Right atrium auricular region (tissue), 2 donors: Measurements from ENCODE around the gene RAB34. TPM values are rescaled to one million over a fixed set of nuclear protein-coding genes. Genes with fewer than 3 reads are reported as not detected.

Experiments used
- DNase-seq: peaks from one replicate; pipeline ENCODE4 v3.0.0-alpha.2; 2019; ENCODE audit warnings: low spot score
- H3K27ac ChIP-seq, 2 donors: fragments of 200-600 bp; sonication (generic); 1 replicate in 1 of 2; 2 replicates in 1 of 2; pipeline ENCODE4 v1.5.1; 2016 to 2019
- H3K27me3 ChIP-seq, 2 donors: fragments of 200-600 bp; sonication (generic); one replicate each; pipeline versions ENCODE4 v1.5.1 to v1.6.0; 2017 to 2019
- H3K36me3 ChIP-seq: fragments of 200-600 bp; sonication (generic); one replicate; pipeline ENCODE4 v1.5.1; 2016
- H3K4me1 ChIP-seq, 2 donors: fragments of 200-600 bp; sonication (generic); one replicate each; pipeline versions ENCODE4 v1.5.1 to v1.6.0; 2017 to 2019
- H3K4me3 ChIP-seq, 2 donors: fragments of 200-600 bp; sonication (generic); 1 replicate in 1 of 2; 2 replicates in 1 of 2; pipeline ENCODE4 v1.5.1; 2017 to 2019; ENCODE audit warnings: mild to moderate bottlenecking in 1 of 2, moderate library complexity in 1 of 2
- H3K9me3 ChIP-seq, 2 donors: fragments of 200-600 bp; sonication (generic); one replicate each; pipeline ENCODE4 v1.5.1; 2019
- total RNA-seq, 2 donors: library from RNA; depleted of rRNA; stranded (reverse); fragments of >200 nt; gene quantifications; one replicate each; pipeline ENCODE4 v1.1.0, GENCODE V29; 2016
- TF ChIP-seq, protein P1 (sequence below), 2 donors: fragments of 200-600 bp; sonication (generic); IDR thresholded peaks; one replicate each; pipeline ENCODE4 v1.5.1; 2019; ENCODE audit warnings: antibody characterized with exemption in 2 of 2

Gene RAB34
- total RNA-seq, 2 donors from 2014 or later: 55.8 to 139 TPM

DNA sequence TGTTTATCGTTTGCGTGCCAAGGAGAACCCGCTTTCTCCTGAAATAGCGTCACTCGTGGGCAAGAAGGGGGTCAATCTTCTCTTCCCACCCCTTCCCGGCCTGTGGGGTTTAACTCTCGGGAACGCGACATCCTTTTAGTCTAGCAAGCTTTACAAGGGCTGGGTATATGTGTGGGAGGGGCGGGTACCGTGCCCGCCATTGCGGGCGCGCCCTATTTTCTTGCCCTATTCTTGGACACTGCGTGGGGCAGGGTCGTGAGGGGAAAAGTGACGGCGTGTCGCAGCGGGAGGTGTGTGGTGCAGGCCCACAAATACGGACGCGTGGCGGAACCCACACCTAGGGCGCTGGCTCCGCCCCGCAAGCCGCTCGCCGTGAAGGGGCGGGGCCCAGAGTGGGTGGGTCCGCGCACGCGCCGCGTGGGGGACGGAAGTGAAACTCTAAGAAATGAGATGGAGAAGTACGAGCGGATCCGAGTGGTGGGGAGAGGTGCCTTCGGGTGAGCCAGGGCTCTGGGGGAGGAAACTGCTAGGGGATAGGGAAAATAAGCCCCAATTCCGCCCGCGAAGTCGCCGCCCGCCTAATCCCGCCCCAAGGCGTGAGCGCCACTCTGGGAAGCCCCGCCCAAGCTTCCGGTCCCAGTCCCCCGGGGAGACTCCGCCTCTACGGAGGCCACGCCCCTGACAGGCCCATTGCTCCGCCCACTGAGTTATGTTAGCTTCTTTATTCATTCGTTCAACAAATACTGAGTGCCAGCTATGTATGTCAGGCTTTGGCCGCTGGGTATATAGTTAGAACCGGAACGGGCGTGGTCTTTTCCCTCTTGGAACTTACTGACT is 10.9 kb upstream of the RAB34 start, which contains the start of gene NEK8:
Gene NEK8 (plus strand): TSS at position 425 of the 837 bp plus-strand sequence. CDS start 26 bp downstream, at position 451.
- Histone ChIP-seq H3K4me3 (peak within 1 kb of the TSS; percentile 75 to 82), H3K36me3 (peaks cover 12% of the 10 kb centered on the region), H3K4me1 (peaks cover 0 to 28% of the 10 kb centered on the region in 2 donors), H3K9me3 (no peaks in the 10 kb centered on the region), H3K27me3 (no peaks in the 10 kb centered on the region), H3K27ac (peak within 1 kb of the TSS; percentile 97)
- DNase-seq: peak; percentile 97
- TF ChIP-seq, protein P1, sequence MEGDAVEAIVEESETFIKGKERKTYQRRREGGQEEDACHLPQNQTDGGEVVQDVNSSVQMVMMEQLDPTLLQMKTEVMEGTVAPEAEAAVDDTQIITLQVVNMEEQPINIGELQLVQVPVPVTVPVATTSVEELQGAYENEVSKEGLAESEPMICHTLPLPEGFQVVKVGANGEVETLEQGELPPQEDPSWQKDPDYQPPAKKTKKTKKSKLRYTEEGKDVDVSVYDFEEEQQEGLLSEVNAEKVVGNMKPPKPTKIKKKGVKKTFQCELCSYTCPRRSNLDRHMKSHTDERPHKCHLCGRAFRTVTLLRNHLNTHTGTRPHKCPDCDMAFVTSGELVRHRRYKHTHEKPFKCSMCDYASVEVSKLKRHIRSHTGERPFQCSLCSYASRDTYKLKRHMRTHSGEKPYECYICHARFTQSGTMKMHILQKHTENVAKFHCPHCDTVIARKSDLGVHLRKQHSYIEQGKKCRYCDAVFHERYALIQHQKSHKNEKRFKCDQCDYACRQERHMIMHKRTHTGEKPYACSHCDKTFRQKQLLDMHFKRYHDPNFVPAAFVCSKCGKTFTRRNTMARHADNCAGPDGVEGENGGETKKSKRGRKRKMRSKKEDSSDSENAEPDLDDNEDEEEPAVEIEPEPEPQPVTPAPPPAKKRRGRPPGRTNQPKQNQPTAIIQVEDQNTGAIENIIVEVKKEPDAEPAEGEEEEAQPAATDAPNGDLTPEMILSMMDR (IDR thresholded peaks at IDR 0.05): no peak

DNA sequence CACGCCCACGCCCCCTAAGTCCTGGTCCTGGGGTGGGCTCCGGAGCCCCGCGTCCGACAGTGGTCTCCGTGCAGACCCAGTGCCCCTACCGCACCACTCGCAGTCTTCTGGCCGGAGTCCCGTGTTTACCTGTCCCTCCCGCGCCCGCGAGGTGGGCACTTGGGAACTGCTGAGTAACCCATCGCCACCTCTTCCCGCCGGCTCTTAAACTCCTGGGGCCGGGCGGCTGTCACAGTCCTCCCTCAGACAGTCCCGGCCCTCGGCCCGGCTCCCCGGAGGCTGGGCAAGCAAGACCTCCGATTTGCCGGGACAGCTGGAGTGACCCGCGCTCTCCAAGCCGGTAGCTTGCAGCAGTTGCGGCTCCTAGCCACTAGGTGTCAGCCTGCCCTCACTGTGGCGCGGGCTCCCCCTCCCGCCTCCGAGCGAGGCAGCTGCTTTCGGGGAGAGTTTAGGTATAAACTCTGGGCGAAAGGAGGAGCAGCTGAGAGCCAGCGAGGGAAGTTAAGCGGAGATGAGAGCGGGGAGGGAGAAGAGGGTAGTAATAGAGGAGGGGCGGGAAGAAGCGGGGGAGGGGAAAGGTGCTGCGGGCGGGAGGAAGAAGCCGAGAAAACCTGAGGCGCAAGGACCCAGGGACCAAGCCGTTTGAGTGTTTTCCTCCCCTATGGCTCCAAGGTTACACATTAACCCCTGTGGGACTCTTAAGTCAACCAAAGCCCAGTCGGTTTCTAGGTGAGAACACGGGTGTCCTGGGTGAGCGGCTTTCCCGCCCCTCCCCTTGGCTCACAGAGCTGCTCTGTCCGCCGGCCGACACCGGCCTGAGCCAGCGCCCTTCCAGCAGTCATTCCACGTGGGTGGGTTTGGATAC is 9.2 kb upstream of the RAB34 start:
- Histone ChIP-seq H3K27me3 (no peaks in the 10 kb centered on the region), H3K36me3 (peaks cover 29% of the 10 kb centered on the region), H3K4me3 (peak overlapping the region; percentile 75 to 82), H3K9me3 (no peaks in the 10 kb centered on the region), H3K27ac (peak overlapping the region; percentile 97), H3K4me1 (peaks cover 0 to 34% of the 10 kb centered on the region in 2 donors)
- peak; percentile 90 for DNase-seq
- TF ChIP-seq, protein P1 (IDR thresholded peaks at IDR 0.05): peak; percentile 99 to 100

DNA sequence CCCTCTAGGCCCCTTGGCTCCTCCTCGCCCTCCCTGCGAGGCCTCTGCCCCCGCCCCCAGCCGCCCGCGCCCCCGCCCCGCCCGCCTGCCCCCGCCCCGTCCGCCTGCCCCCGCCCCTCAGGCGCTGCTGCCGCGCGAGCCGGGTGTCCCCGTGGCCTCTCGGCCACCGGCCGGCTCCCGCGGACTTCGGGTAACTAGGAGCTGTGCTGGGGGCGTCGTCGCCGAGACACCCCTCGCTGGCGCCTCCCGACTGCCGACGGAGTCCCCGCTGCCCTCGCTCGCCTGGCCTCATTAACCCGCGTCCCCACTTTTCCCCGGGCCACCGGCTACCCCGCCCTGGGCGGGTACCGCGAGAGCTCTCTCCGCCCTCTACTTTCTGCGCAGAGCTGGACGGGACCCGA is 8.6 kb upstream of the RAB34 start, which contains the start of gene TLCD1:
Gene TLCD1 (minus strand): TSS at position 8 of the 401 bp plus-strand sequence. CDS start 136 bp downstream, outside the sequence.
- Histone ChIP-seq H3K9me3 (no peaks in the 10 kb centered on the region), H3K4me3 (peak within 1 kb of the TSS; percentile 75 to 82), H3K27me3 (no peaks in the 10 kb centered on the region), H3K27ac (peak within 1 kb of the TSS; percentile 97), H3K36me3 (peaks cover 35% of the 10 kb centered on the region), H3K4me1 (peaks cover 0 to 41% of the 10 kb centered on the region in 2 donors)
- DNase-seq: peak; percentile 72
- TF ChIP-seq, protein P1 (IDR thresholded peaks at IDR 0.05): no peak

DNA sequence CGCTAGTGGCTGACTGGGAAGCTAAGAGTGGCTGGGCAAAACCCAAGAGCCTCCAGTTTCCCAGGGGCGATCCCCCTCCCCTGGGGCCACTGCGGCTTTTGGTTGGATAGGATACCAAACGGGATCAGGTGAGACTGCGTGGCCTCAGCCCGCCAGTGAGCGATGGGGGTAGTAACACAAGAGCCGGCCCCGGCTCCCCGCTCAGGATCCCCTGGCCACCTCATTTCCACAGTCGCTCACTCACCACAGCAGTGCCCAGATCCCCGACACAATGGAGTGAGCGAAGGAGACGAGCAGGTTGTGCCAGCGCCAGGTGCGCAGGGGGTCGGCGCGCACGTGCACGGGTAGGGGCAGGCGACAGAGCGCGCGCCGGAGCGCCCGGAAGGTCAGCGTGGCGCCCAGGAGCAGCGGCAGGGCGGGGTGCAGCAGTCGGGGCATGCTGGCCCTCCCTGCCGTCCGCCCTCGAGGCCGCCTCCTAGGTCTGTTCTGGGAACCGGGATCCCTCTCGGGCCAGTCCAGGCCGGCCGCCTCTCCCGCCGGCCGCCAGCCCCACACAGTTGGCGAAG is 8.1 kb upstream of the RAB34 start:
- no peaks in the 10 kb centered on the region for H3K9me3 ChIP-seq
- no peaks in the 10 kb centered on the region for H3K27me3 ChIP-seq
- DNase-seq: no peak
- peak overlapping the region; percentile 68 to 97 for H3K27ac ChIP-seq
- peaks cover 40% of the 10 kb centered on the region for H3K36me3 ChIP-seq
- peak overlapping the region; percentile 75 to 82 for H3K4me3 ChIP-seq
- H3K4me1 ChIP-seq: peaks cover 0 to 45% of the 10 kb centered on the region in 2 donors
- TF ChIP-seq, protein P1 (IDR thresholded peaks at IDR 0.05): no peak

DNA sequence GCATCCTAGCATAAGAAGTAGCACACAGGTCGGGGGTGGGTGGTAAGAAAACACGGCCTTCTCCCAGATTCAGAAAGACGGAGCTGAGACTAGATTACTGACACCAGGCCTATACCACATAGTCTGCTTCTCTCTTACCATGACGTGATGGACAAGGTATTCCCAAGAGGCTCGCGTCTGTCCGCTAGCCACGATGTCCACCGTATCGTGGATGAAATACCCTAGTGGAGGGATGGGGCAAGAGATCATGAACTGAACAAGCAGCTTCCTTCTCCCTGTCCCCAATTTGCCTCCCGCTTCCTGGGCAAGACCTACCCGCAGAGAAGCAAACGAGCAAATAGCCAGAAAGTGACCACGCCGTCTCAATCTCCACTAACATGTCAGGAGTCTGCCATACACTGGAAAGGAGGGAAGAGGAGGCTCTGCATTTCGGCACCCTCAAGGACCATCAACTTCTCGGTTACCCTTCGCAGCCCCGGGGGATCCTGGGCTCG is 7.5 kb upstream of the RAB34 start:
- Histone ChIP-seq H3K4me3 (peak overlapping the region; percentile 75 to 82), H3K9me3 (no peaks in the 10 kb centered on the region), H3K27me3 (no peaks in the 10 kb centered on the region), H3K4me1 (peaks cover 0 to 51% of the 10 kb centered on the region in 2 donors), H3K27ac (peak overlapping the region; percentile 68 to 97), H3K36me3 (peaks cover 40% of the 10 kb centered on the region)
- TF ChIP-seq, protein P1 (IDR thresholded peaks at IDR 0.05): no peak
- DNase-seq: no peak
